SIG-M5 (cell line): ENCODE data around the gene KCNJ8.
"Not testable (repeated sequence)": the region's sequence is repeated elsewhere in the genome, so short reads cannot be mapped to it uniquely, and the experiment has no call there.

Experiments
- DNase-seq: peaks from one replicate; lab custom pipeline; 2025; lab: John Stamatoyannopoulos, UW

Gene KCNJ8

GRCh38 chr12:21786041-21786531, 11.6 kb upstream of the KCNJ8 start:
- no peak for DNase-seq

GRCh38 chr12:21782723-21783122, 8.2 kb upstream of the KCNJ8 start:
- not testable (repeated sequence) for DNase-seq

DNA sequence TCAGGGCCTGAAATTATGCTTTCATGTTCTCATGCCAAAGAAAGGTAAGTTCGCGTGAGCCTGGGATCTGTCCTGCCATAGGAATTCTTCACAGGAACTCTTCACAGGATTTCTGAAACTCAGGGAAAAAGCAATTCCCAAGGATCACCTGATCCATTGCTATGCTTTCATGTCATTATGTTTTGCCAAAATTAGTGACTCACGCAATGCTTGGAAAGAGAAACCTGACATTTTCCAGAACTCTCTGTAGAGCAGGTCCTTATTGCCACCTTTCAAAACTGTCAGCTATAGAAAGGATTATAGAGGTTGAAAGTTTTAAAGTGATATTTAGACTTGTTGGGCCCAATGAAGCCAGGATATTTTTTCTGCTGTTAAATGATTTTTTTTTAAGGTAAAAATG, 6.3 kb upstream of the KCNJ8 start:
- no peak for DNase-seq

GRCh38 chr12:21776175-21776574, 1.7 kb upstream of the KCNJ8 start:
- no peak for DNase-seq

- DNase-seq: no peak
Measured at GRCh38 chr12:21775133-21775820, 771 bp upstream of the KCNJ8 start.

DNA sequence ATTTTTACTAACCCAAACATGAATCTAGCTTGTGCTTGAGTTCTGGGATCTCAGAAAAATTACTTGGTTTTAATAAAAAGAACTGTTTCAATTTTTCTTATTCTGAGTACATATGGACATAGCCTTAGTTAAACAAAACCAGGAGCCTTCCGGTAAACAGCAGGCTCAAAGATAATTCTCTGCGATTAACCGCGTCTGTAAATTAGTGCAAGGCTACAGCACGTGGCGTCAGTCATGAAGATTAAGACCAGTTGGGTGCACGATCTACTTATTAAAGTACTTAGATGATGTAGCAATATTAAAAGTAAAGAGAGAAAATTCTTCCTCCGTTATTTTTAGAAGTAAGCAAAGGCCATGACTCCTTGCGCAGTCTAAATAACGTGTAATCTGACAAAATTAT, 700 bp downstream of the KCNJ8 start:
- DNase-seq: no peak

DNA sequence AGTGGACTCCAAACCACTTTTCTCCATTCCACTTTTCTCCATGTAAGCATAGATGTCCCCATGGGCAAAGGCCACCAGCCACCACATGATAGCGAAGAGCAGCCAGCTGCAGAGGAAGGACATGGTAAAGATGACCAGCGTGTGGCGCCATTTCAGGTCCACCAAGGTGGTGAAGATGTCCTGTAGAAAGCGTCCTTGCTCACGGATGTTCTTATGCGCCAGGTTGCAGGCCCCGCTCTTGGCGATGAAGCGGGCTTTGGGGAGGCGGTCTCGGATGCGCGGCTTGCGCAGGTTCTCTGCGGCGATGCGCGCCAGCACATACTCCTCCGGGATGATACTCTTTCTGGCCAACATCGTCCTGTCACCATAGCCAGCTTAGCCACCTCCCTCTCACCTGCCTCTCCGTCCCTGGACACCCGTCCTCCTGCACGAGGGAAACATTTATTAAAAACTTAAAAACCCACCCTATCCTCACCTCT, 1.2 kb downstream of the KCNJ8 start:
- DNase-seq: no peak

GRCh38 chr12:21771311-21771710, 3.2 kb downstream of the KCNJ8 start:
- no peak for DNase-seq

DNA sequence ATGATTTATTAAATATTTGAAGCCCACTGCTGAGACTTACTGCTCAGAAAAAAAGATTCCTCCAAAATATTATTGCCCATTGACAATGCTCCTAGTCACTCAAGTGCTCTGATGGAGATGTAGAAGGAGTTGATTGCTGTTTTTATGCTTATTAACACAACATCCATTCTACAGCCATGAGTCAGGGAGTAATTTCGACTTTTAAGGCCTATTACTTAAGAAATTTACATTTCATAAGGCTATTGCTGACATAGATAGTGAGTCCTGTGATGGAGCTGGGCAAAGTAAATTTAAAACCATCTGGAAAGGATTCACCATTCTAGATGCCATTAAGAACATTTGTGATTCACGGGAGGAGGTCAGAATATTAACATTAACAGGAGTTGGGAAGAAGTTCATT, 5.2 kb downstream of the KCNJ8 start:
- DNase-seq: no peak

DNA sequence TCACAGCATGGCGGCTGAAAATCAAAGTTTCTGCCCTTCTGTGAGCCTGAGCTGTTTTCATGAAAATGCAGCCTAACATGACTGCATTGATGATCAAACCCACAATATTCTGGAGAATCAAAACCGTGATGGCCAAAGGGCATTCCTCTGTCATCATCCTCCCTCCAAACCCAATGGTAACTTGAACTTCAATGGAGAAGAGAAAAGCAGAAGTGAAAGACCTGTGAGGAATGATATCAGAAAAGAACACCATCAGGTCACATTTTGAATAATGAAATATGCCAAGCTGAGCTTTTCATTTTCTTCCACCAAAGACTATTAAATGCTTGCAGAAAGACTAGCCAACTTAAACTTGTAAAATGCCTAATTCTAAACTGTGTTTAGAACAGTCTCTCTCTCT, 8.1 kb downstream of the KCNJ8 start:
- no peak for DNase-seq

DNA sequence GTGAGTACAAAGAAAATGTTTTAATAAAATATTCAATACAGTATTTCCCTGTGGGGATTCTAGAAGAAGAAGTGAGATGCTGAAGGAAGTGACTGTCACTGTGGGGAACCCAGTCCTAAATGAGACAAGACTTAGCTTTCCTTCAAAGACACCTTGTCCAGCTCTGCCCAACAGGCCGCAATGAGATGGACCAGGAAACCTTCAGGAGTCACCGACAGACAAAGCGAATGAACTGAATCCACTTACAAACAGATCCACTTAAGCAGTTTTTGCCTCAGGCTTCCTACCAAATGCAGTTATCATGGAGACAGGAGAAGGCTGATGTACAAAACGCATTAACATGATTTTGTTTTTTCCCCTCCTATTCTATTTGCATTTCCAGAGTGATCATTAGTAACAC, 9.6 kb downstream of the KCNJ8 start:
- DNase-seq: no peak

- DNase-seq: no peak
Measured at GRCh38 chr12:21764065-21764464, 10.4 kb downstream of the KCNJ8 start.

DNA sequence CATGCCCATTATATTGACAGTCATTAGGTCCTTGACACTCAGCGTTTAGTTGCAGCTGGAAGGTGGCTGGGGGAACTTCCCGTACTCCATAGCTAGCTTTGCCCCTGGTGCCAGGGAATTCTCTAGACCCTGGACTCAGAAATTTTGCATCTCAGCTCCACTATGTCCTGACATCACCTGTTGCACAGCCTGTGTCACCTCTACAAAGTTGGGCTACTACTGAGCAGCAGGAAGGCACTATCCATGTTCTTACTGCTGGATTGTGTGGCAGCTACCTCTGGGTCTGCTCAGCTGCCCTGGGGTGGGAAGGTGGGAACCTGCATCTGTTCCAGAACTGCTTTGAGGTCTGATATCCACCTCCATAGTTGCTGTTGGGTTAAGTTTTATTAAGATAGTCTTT, 11.0 kb downstream of the KCNJ8 start:
- no peak for DNase-seq

DNA sequence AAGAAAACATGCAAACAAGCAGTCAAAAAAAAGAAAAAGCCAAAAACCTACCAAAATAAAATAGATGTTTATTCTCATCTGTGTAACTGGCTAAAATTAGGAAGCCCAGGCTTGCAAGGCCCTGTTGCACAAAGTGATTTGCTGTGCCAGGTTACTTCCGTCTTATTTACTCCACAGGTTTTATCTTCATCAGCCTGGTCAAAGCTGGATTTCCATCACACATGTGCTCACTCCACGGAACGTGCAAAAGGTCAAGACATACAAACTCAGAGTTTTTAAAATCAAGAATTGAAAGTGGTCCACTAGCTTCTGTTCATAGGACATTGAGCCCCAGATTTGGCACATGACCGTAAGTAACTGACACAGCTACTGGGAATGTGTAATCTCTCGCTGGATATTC, 14.8 kb downstream of the KCNJ8 start:
- no peak for DNase-seq

DNA sequence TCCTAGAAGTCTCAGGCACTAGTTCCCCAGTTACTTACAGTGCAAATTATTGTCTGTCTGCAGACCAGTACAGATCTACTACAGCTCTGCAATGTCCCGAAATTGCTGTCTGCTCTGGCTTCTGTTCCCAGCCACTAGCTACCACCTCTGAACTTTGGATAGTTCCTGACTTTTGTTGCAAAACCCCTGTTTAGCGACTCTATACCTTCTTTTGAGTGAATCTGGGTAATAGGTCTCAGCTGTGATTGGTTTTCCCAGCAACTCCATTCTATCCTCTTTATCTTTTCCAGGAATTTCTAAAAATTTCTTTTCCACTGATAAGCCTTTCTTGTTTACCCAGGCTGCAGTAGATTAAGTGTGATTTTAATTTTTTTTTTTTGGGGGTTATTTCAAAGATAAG, 16.8 kb downstream of the KCNJ8 start:
- DNase-seq: no peak

DNA sequence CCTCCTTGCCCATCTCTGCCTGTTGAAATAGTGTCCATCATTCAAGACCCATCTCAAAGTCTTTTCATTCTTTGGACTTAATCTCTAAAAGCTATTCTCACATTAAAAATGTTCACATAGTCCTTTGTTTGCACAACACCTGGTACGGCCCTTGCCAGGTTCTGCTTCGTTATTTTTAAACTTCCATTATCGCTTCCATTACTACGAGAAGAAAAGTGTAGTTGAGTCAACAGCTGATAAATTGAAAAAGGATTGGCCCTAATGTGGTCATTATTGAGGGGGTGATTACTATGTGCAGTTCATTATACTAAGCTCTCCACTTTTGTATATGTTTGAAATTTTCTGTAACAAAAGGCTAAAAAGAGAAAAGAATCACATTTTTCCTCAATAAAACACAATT, 17.8 kb downstream of the KCNJ8 start:
- DNase-seq: no peak

DNA sequence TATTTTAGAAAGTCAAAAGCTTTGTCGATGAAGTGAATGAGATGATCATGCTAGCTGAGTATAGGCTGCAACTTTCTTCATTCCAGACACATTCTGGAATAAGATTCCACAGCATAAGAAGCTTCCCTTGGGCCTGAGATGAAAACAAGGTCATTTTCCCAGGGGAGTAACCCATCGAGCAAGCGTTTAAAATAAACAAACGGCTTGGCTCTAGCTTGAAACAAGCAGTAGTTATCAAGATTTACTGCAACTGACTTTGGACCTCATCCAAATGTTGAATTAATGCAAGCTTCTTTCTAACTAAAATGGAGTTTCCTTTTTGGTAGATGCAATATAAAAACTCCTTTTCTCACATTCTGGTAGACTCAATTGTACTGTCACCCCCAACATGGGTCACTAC, 23.0 kb downstream of the KCNJ8 start:
- DNase-seq: no peak

GRCh38 chr12:21745258-21745657, 29.2 kb downstream of the KCNJ8 start:
- DNase-seq: no peak

DNA sequence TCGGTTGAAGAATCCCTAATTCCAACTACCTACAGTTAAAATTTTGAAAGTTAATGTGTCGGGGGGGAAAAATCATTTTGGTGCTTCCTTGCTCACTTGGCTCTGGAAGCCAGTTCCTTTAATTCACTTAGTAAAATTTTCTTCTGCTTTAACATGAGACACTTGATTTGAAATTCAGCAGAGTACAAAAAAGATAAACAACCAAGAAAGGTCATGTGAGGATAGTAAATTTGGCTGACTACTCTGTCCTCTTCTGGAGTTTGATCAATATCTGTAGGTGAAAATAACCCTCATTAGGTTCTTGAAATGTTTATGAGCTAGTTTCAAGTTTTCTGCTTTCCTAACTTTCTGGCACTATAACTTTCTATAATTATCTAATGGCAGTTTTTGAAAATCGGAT, 43.4 kb downstream of the KCNJ8 start:
- no peak for DNase-seq

DNA sequence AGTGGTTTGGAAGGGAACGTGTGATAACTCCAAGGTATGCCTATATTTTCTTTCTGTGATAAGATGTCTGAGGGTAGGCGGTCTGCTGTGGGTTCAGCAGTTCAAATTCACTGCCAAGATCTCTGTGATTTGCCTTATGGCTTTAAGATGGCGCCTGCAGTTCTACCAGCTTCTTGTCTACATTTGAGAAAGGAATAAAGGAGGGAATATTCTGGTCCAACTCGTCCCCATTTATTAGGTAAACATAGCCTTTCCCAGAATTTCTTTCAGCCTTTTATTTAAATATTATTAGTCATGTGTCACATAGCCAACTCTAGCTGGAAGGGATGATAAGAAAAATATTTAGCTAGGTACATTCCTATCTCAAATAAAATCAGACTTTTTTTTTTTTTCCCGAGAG, 48.8 kb downstream of the KCNJ8 start:
- no peak for DNase-seq

GRCh38 chr12:21718944-21719650, 55.4 kb downstream of the KCNJ8 start:
- no peak for DNase-seq

GRCh38 chr12:21718403-21718802, 56.1 kb downstream of the KCNJ8 start:
- no peak for DNase-seq

DNA sequence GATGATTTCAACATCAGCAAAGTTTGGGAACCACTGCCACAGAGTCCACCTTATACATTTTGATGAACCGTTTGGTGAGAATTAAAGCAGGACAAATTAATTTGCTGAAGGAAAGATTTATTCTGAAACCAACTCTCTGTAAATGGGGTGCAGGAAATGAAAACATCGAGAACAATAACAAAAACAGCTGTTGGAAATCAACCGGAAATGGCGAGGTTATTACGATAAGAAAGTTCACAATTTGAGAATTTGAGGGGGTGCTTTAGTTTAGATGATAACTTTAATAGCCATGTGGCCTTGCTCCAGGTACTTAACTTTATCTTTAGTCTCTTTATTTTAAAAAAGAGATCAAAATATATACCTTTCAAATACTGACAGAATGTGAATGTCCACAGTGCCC, 56.7 kb downstream of the KCNJ8 start:
- DNase-seq: no peak

GRCh38 chr12:21715386-21715785, 59.1 kb downstream of the KCNJ8 start:
- DNase-seq: no peak
